Measurements from ENCODE around the gene RRP1B.
A peak's percentile ranks its signal among the peaks of the same experiment; 100 is the strongest.
"Not testable (repeated sequence)": the region's sequence is repeated elsewhere in the genome, so short reads cannot be mapped to it uniquely, and the experiment has no call there.

Gene RRP1B

GRCh38 chr21:43694437-43695079, 35.2 kb downstream of the RRP1B start:
- peaks cover 48% of the 10 kb centered on the region for H3K36me3 ChIP-seq (ENCODE audit: insufficient read depth, low read length)
- no peak overlapping the region for H3K9ac ChIP-seq (ENCODE audit: insufficient read length)
- no peak for TF ChIP-seq EZH2 (IDR thresholded peaks at IDR 0.05)
- no peak for TF ChIP-seq POLR2AphosphoS5 (IDR thresholded peaks at IDR 0.05; ENCODE audit: borderline replicate concordance, low read depth, low read length)
- TF ChIP-seq FOXP2 (optimal IDR thresholded peaks at IDR 0.05; ENCODE audit: control extremely low read depth, extremely low read length, insufficient read depth), result no peak
- H3K27ac ChIP-seq, result no peak overlapping the region
- no peaks in the 10 kb centered on the region for H3K9me3 ChIP-seq (ENCODE audit: low read depth, low read length)
- no peak overlapping the region for H3K4me3 ChIP-seq
- no peak for DNase-seq (ENCODE audit: low read depth, low spot score)

GRCh38 chr21:43696214-43696613, 36.9 kb downstream of the RRP1B start:
- no peak overlapping the region for H3K27ac ChIP-seq
- H3K9me3 ChIP-seq (ENCODE audit: low read depth, low read length), result no peaks in the 10 kb centered on the region
- H3K36me3 ChIP-seq (ENCODE audit: insufficient read depth, low read length), result peaks cover 32% of the 10 kb centered on the region
- no peak for DNase-seq (ENCODE audit: low read depth, low spot score)
- no peak overlapping the region for H3K4me3 ChIP-seq
- no peak overlapping the region for H3K9ac ChIP-seq (ENCODE audit: insufficient read length)
- TF ChIP-seq POLR2AphosphoS5 (IDR thresholded peaks at IDR 0.05; ENCODE audit: borderline replicate concordance, low read depth, low read length) (no peak), EZH2 (IDR thresholded peaks at IDR 0.05) (no peak), FOXP2 (optimal IDR thresholded peaks at IDR 0.05; ENCODE audit: control extremely low read depth, extremely low read length, insufficient read depth) (no peak)

GRCh38 chr21:43697758-43698643, 38.6 kb downstream of the RRP1B start:
- Histone ChIP-seq H3K27ac (0 out of 2 replicates have a peak overlapping the region, but pooled peaks have one; percentile 25), H3K9me3 (ENCODE audit: low read depth, low read length) (no peaks in the 10 kb centered on the region), H3K9ac (ENCODE audit: insufficient read length) (no peak overlapping the region), H3K4me3 (no peak overlapping the region), H3K36me3 (ENCODE audit: insufficient read depth, low read length) (peaks cover 23% of the 10 kb centered on the region)
- no peak for DNase-seq (ENCODE audit: low read depth, low spot score)
- no peak for TF ChIP-seq POLR2AphosphoS5 (IDR thresholded peaks at IDR 0.05; ENCODE audit: borderline replicate concordance, low read depth, low read length)
- TF ChIP-seq FOXP2 (optimal IDR thresholded peaks at IDR 0.05; ENCODE audit: control extremely low read depth, extremely low read length, insufficient read depth), result no peak
- no peak for TF ChIP-seq EZH2 (IDR thresholded peaks at IDR 0.05)

- H3K9ac ChIP-seq (ENCODE audit: insufficient read length); H3K9me3 ChIP-seq (ENCODE audit: low read depth, low read length); H3K27ac ChIP-seq; H3K4me3 ChIP-seq; DNase-seq (ENCODE audit: low read depth, low spot score): not testable (repeated sequence)
- H3K36me3 ChIP-seq (ENCODE audit: insufficient read depth, low read length), result peaks cover 13% of the 10 kb centered on the region
These were observed 40.1 kb downstream of the RRP1B start for GRCh38 chr21:43699492-43699777.

- Histone ChIP-seq H3K9ac (ENCODE audit: insufficient read length) (no peak overlapping the region), H3K4me3 (no peak overlapping the region), H3K27ac (no peak overlapping the region), H3K36me3 (ENCODE audit: insufficient read depth, low read length) (peaks cover 9% of the 10 kb centered on the region), H3K9me3 (ENCODE audit: low read depth, low read length) (no peaks in the 10 kb centered on the region)
- DNase-seq (ENCODE audit: low read depth, low spot score), result no peak
- TF ChIP-seq POLR2AphosphoS5 (IDR thresholded peaks at IDR 0.05; ENCODE audit: borderline replicate concordance, low read depth, low read length) (no peak), EZH2 (IDR thresholded peaks at IDR 0.05) (no peak), FOXP2 (optimal IDR thresholded peaks at IDR 0.05; ENCODE audit: control extremely low read depth, extremely low read length, insufficient read depth) (no peak)
These were observed 40.7 kb downstream of the RRP1B start for GRCh38 chr21:43699933-43700599.

- no peak for DNase-seq (ENCODE audit: low read depth, low spot score)
- H3K36me3 ChIP-seq (ENCODE audit: insufficient read depth, low read length), result no peaks in the 10 kb centered on the region
- no peak for TF ChIP-seq POLR2AphosphoS5 (IDR thresholded peaks at IDR 0.05; ENCODE audit: borderline replicate concordance, low read depth, low read length)
- TF ChIP-seq FOXP2 (optimal IDR thresholded peaks at IDR 0.05; ENCODE audit: control extremely low read depth, extremely low read length, insufficient read depth), result no peak
- no peak for TF ChIP-seq EZH2 (IDR thresholded peaks at IDR 0.05)
- H3K9me3 ChIP-seq (ENCODE audit: low read depth, low read length), result no peaks in the 10 kb centered on the region
- no peak overlapping the region for H3K4me3 ChIP-seq
- H3K9ac ChIP-seq (ENCODE audit: insufficient read length), result no peak overlapping the region
- H3K27ac ChIP-seq, result no peak overlapping the region
These were observed 42.8 kb downstream of the RRP1B start for GRCh38 chr21:43701936-43702784.

- DNase-seq (ENCODE audit: low read depth, low spot score), result no peak
- TF ChIP-seq EZH2 (IDR thresholded peaks at IDR 0.05), result no peak
- TF ChIP-seq POLR2AphosphoS5 (IDR thresholded peaks at IDR 0.05; ENCODE audit: borderline replicate concordance, low read depth, low read length), result no peak
- TF ChIP-seq FOXP2 (optimal IDR thresholded peaks at IDR 0.05; ENCODE audit: control extremely low read depth, extremely low read length, insufficient read depth), result no peak
- no peak overlapping the region for H3K27ac ChIP-seq
- no peaks in the 10 kb centered on the region for H3K9me3 ChIP-seq (ENCODE audit: low read depth, low read length)
- no peaks in the 10 kb centered on the region for H3K36me3 ChIP-seq (ENCODE audit: insufficient read depth, low read length)
- no peak overlapping the region for H3K4me3 ChIP-seq
- H3K9ac ChIP-seq (ENCODE audit: insufficient read length), result no peak overlapping the region
These were observed 43.4 kb downstream of the RRP1B start for GRCh38 chr21:43702785-43703034.

Measured in SK-N-MC (cell line).